Central memory CD8-positive, alpha-beta T cell (primary cell): ENCODE results near the gene SMARCA2.
A peak's percentile ranks its signal among the peaks of the same experiment; 100 is the strongest.

Source experiments
- ATAC-seq: fragments of 150-1000 bp; cut with Tn5 transposase; replicated peaks from 2 replicates; pipeline ENCODE4 v1.10.0; 2022; ENCODE audit warnings: mild to moderate bottlenecking, moderate FRiP score, moderate number of reproducible peaks; ENCODE audit not compliant: poor library complexity, severe bottlenecking; ENCODE audit errors: extremely low read depth
- DNase-seq, 2 donors: peaks; one replicate each; pipeline ENCODE4 v3.0.0; 2021; ENCODE audit warnings: low spot score in 2 of 2
- H3K27ac Mint-ChIP-seq: one replicate; pipeline ENCODE4 v1.8.0; 2022; ENCODE audit warnings: low read depth, mild to moderate bottlenecking, moderate library complexity, mixed read lengths
- H3K27me3 Mint-ChIP-seq: one replicate; pipeline ENCODE4 v1.8.0; 2022; ENCODE audit warnings: mixed read lengths
- H3K36me3 Mint-ChIP-seq: one replicate; pipeline ENCODE4 v1.8.0; 2022; ENCODE audit warnings: mild to moderate bottlenecking, moderate library complexity, mixed read lengths; ENCODE audit not compliant: insufficient read depth
- H3K4me1 Mint-ChIP-seq: one replicate; pipeline ENCODE4 v1.8.0; 2022; ENCODE audit warnings: mixed read lengths
- H3K4me3 Mint-ChIP-seq: one replicate; pipeline ENCODE4 v1.8.0; 2022; ENCODE audit warnings: mild to moderate bottlenecking, moderate library complexity, mixed read lengths
- H3K9me3 Mint-ChIP-seq: one replicate; pipeline ENCODE4 v1.8.0; 2022; ENCODE audit warnings: mixed read lengths

Gene SMARCA2

GRCh38 chr9:2014696-2015580 is at the start of gene SMARCA2:
SMARCA2 (plus strand) TSS chr9:2015347; CDS start chr9:2029023, 13,676 bp downstream.
- Mint-ChIP-seq H3K4me3 (peak within 1 kb of the TSS; percentile 97), H3K27ac (peak within 1 kb of the TSS; percentile 97), H3K36me3 (peaks cover 32% of the 10 kb centered on the region), H3K27me3 (no peaks in the 10 kb centered on the region), H3K4me1 (peaks cover 32% of the 10 kb centered on the region), H3K9me3 (no peaks in the 10 kb centered on the region)
- ATAC-seq: peak; percentile 72
- peak; percentile 91 to 96 for DNase-seq

GRCh38 chr9:1966725-1967366 is 48.3 kb upstream of the SMARCA2 start:
- Mint-ChIP-seq H3K9me3 (no peaks in the 10 kb centered on the region), H3K27ac (no peak overlapping the region), H3K36me3 (no peaks in the 10 kb centered on the region), H3K27me3 (no peaks in the 10 kb centered on the region), H3K4me1 (no peaks in the 10 kb centered on the region), H3K4me3 (no peak overlapping the region)
- no peak for DNase-seq
- ATAC-seq: no peak

- DNase-seq (no peak), ATAC-seq (no peak)
- Mint-ChIP-seq H3K4me1 (no peaks in the 10 kb centered on the region), H3K27ac (no peak overlapping the region), H3K27me3 (no peaks in the 10 kb centered on the region), H3K9me3 (no peaks in the 10 kb centered on the region), H3K36me3 (no peaks in the 10 kb centered on the region), H3K4me3 (no peak overlapping the region)
Measured at GRCh38 chr9:1969160-1969559, 46.0 kb upstream of the SMARCA2 start.

GRCh38 chr9:1969898-1970297 is 45.2 kb upstream of the SMARCA2 start:
- H3K4me1 Mint-ChIP-seq: no peaks in the 10 kb centered on the region
- no peak overlapping the region for H3K27ac Mint-ChIP-seq
- DNase-seq (no peak), ATAC-seq (no peak)
- H3K27me3 Mint-ChIP-seq: no peaks in the 10 kb centered on the region
- no peak overlapping the region for H3K4me3 Mint-ChIP-seq
- no peaks in the 10 kb centered on the region for H3K9me3 Mint-ChIP-seq
- H3K36me3 Mint-ChIP-seq: no peaks in the 10 kb centered on the region

- ATAC-seq (no peak), DNase-seq (no peak)
- H3K27ac Mint-ChIP-seq: no peak overlapping the region
- H3K4me3 Mint-ChIP-seq: no peak overlapping the region
- H3K27me3 Mint-ChIP-seq: no peaks in the 10 kb centered on the region
- H3K9me3 Mint-ChIP-seq: no peaks in the 10 kb centered on the region
- no peaks in the 10 kb centered on the region for H3K36me3 Mint-ChIP-seq
- no peaks in the 10 kb centered on the region for H3K4me1 Mint-ChIP-seq
Measured at GRCh38 chr9:1972672-1973071, 42.5 kb upstream of the SMARCA2 start.

- Mint-ChIP-seq H3K36me3 (no peaks in the 10 kb centered on the region), H3K9me3 (no peaks in the 10 kb centered on the region), H3K4me3 (no peak overlapping the region), H3K27ac (no peak overlapping the region), H3K4me1 (no peaks in the 10 kb centered on the region), H3K27me3 (no peaks in the 10 kb centered on the region)
- DNase-seq (no peak), ATAC-seq (no peak)
Measured at GRCh38 chr9:1977026-1977425, 38.1 kb upstream of the SMARCA2 start.

GRCh38 chr9:1978941-1979340 is 36.2 kb upstream of the SMARCA2 start:
- no peak overlapping the region for H3K27ac Mint-ChIP-seq
- H3K4me1 Mint-ChIP-seq: no peaks in the 10 kb centered on the region
- no peak overlapping the region for H3K4me3 Mint-ChIP-seq
- no peaks in the 10 kb centered on the region for H3K9me3 Mint-ChIP-seq
- DNase-seq (no peak), ATAC-seq (no peak)
- no peaks in the 10 kb centered on the region for H3K27me3 Mint-ChIP-seq
- H3K36me3 Mint-ChIP-seq: no peaks in the 10 kb centered on the region

- Mint-ChIP-seq H3K4me1 (no peaks in the 10 kb centered on the region), H3K4me3 (no peak overlapping the region)
Measured at GRCh38 chr9:1979741-1980367, 35.3 kb upstream of the SMARCA2 start.

GRCh38 chr9:1980387-1980786 is 34.8 kb upstream of the SMARCA2 start:
- H3K27ac Mint-ChIP-seq: no peak overlapping the region
- no peaks in the 10 kb centered on the region for H3K36me3 Mint-ChIP-seq

More at GRCh38 chr9:1979741-1980367, 35.3 kb upstream of the SMARCA2 start:
- ATAC-seq (no peak), DNase-seq (no peak)
- Mint-ChIP-seq H3K36me3 (no peaks in the 10 kb centered on the region), H3K27me3 (no peaks in the 10 kb centered on the region), H3K27ac (no peak overlapping the region), H3K9me3 (no peaks in the 10 kb centered on the region)

GRCh38 chr9:1982074-1982473 is 33.1 kb upstream of the SMARCA2 start:
- ATAC-seq: no peak

More at GRCh38 chr9:1980387-1980786, 34.8 kb upstream of the SMARCA2 start:
- Mint-ChIP-seq H3K27me3 (no peaks in the 10 kb centered on the region), H3K4me1 (no peaks in the 10 kb centered on the region), H3K4me3 (no peak overlapping the region), H3K9me3 (no peaks in the 10 kb centered on the region)
- DNase-seq: no peak
- ATAC-seq: no peak

GRCh38 chr9:1986341-1986740 is 28.8 kb upstream of the SMARCA2 start:
- no peaks in the 10 kb centered on the region for H3K27me3 Mint-ChIP-seq
- no peak overlapping the region for H3K27ac Mint-ChIP-seq
- H3K9me3 Mint-ChIP-seq: no peaks in the 10 kb centered on the region
- no peaks in the 10 kb centered on the region for H3K36me3 Mint-ChIP-seq
- H3K4me3 Mint-ChIP-seq: no peak overlapping the region
- H3K4me1 Mint-ChIP-seq: no peaks in the 10 kb centered on the region
- no peak for ATAC-seq
- no peak for DNase-seq

More at GRCh38 chr9:1982074-1982473, 33.1 kb upstream of the SMARCA2 start:
- Mint-ChIP-seq H3K4me1 (no peaks in the 10 kb centered on the region), H3K4me3 (no peak overlapping the region), H3K27ac (no peak overlapping the region), H3K9me3 (no peaks in the 10 kb centered on the region), H3K36me3 (no peaks in the 10 kb centered on the region), H3K27me3 (no peaks in the 10 kb centered on the region)
- DNase-seq: no peak

GRCh38 chr9:1989500-1989899 is 25.6 kb upstream of the SMARCA2 start:
- DNase-seq: no peak
- Mint-ChIP-seq H3K27ac (no peak overlapping the region), H3K4me3 (no peak overlapping the region), H3K4me1 (no peaks in the 10 kb centered on the region), H3K27me3 (no peaks in the 10 kb centered on the region), H3K9me3 (no peaks in the 10 kb centered on the region), H3K36me3 (no peaks in the 10 kb centered on the region)
- no peak for ATAC-seq
